ENCODE results near the gene UBE2G1. TPM values are rescaled to one million over a fixed set of nuclear protein-coding genes. Genes with fewer than 3 reads are reported as not detected.
A peak's percentile ranks its signal among the peaks of the same experiment; 100 is the strongest.

The UBE2G1 gene
- total RNA-seq, 1 donor from 2014 or later = 66.6 TPM

- Mint-ChIP-seq H3K9me3 (no peaks in the 10 kb centered on the region), H3K4me3 (no peak overlapping the region), H3K36me3 (ENCODE audit: low read depth) (peaks cover 11% of the 10 kb centered on the region), H3K27ac (peak overlapping the region; percentile 15), H3K27me3 (no peaks in the 10 kb centered on the region), H3K4me1 (peaks cover 45% of the 10 kb centered on the region)
- TF ChIP-seq CTCF (IDR thresholded peaks at IDR 0.05) = no peak
- ChIA-PET CTCF (interaction anchor here (0.5 kb wide), 1 partner anchor 11 kb away, joined by 3 read pairs; no protein-coding TSS in a partner anchor), POLR2A (interaction anchor here (0.5 to 1.6 kb wide), 8 partner anchors 13 to 1634 kb away, joined by 3 to 7 read pairs (median 3); no protein-coding TSS in a partner anchor)
- no peak for DNase-seq
- ATAC-seq (ENCODE audit: low read depth) = peak; percentile 54
- intact Hi-C loops (cut with micrococcal nuclease) = loop anchor here (5.0 kb wide), 1 partner anchor 39 kb away; no protein-coding TSS in a partner anchor
These were observed 25.4 kb downstream of the UBE2G1 start for GRCh38 chr17:4340914-4341615.

GRCh38 chr17:4334776-4335584 is 31.5 kb downstream of the UBE2G1 start:
- intact Hi-C loops (cut with micrococcal nuclease) = no loop called here
- TF ChIP-seq CTCF (IDR thresholded peaks at IDR 0.05) = no peak
- H3K4me1 Mint-ChIP-seq = peaks cover 60% of the 10 kb centered on the region
- DNase-seq (no peak), ATAC-seq (ENCODE audit: low read depth) (no peak)
- ChIA-PET CTCF (no interaction called here), POLR2A (no interaction called here)
- H3K36me3 Mint-ChIP-seq (ENCODE audit: low read depth) = peaks cover 5% of the 10 kb centered on the region
- H3K4me3 Mint-ChIP-seq = no peak overlapping the region
- H3K9me3 Mint-ChIP-seq = no peaks in the 10 kb centered on the region
- H3K27ac Mint-ChIP-seq = peak overlapping the region; percentile 2
- H3K27me3 Mint-ChIP-seq = no peaks in the 10 kb centered on the region

- intact Hi-C loops (cut with micrococcal nuclease) = no loop called here
- H3K4me3 Mint-ChIP-seq = no peak overlapping the region
- H3K9me3 Mint-ChIP-seq = no peaks in the 10 kb centered on the region
- no peak overlapping the region for H3K27ac Mint-ChIP-seq
- POLR2A ChIA-PET = no interaction called here
- CTCF ChIA-PET = no interaction called here
- ATAC-seq (ENCODE audit: low read depth) (no peak), DNase-seq (no peak)
- H3K4me1 Mint-ChIP-seq = peaks cover 61% of the 10 kb centered on the region
- no peaks in the 10 kb centered on the region for H3K27me3 Mint-ChIP-seq
- no peak for TF ChIP-seq CTCF (IDR thresholded peaks at IDR 0.05)
- peaks cover 7% of the 10 kb centered on the region for H3K36me3 Mint-ChIP-seq (ENCODE audit: low read depth)
These were observed 32.1 kb downstream of the UBE2G1 start for GRCh38 chr17:4334332-4334731.

- intact Hi-C loops (cut with micrococcal nuclease) = no loop called here
- ATAC-seq (ENCODE audit: low read depth) = no peak
- no peaks in the 10 kb centered on the region for H3K27me3 Mint-ChIP-seq
- no peaks in the 10 kb centered on the region for H3K9me3 Mint-ChIP-seq
- TF ChIP-seq CTCF (IDR thresholded peaks at IDR 0.05) = no peak
- no peak for DNase-seq
- no peak overlapping the region for H3K27ac Mint-ChIP-seq
- no peak overlapping the region for H3K4me3 Mint-ChIP-seq
- ChIA-PET CTCF (interaction anchor here (1.5 to 1.9 kb wide), 2 partner anchors 9 to 118 kb away, joined by 5 to 6 read pairs; no protein-coding TSS in a partner anchor), POLR2A (no interaction called here)
- peaks cover 12% of the 10 kb centered on the region for H3K36me3 Mint-ChIP-seq (ENCODE audit: low read depth)
- peaks cover 59% of the 10 kb centered on the region for H3K4me1 Mint-ChIP-seq
These were observed 33.4 kb downstream of the UBE2G1 start for GRCh38 chr17:4333041-4333440.

All from activated B cell treated with CpG ODN at 0.5 μM for 24 hours (primary cell).